Measurements from ENCODE around the gene ARHGEF28. TPM values are rescaled to one million over a fixed set of nuclear protein-coding genes. Genes with fewer than 3 reads are reported as not detected.

ARHGEF28 gene
- total and polyA plus RNA-seq, 2 of the 13 experiments (the other 11 are each of a cell fraction or from before 2014, with no cell fraction given), result 17.4 to 34.1 TPM

- TF ChIP-seq REPIN1 (CRISPR knock-in tag; IDR thresholded peaks at IDR 0.05; ENCODE audit: borderline replicate concordance, low read depth) (peak; percentile 69; the same call in 1 of the 2 replicates), SIN3A (IDR thresholded peaks at IDR 0.05; ENCODE audit: borderline replicate concordance, low read depth, low read length) (0 out of 2 replicates have a peak, but pooled peaks have one; percentile 34), ZNF441 (CRISPR knock-in tag; IDR thresholded peaks at IDR 0.05; ENCODE audit: borderline replicate concordance) (0 out of 2 replicates have a peak, but pooled peaks have one; percentile 38), RNF2 (conservative IDR thresholded peaks at IDR 0.05; ENCODE audit: low read depth) (no peak), HDAC1 (CRISPR knock-in tag; IDR thresholded peaks at IDR 0.05) (0 out of 2 replicates have a peak, but pooled peaks have one; percentile 23), ZNF138 (CRISPR knock-in tag; IDR thresholded peaks at IDR 0.05; ENCODE audit: low read depth) (no peak), MEF2D (CRISPR knock-in tag; IDR thresholded peaks at IDR 0.05) (0 out of 2 replicates have a peak, but pooled peaks have one; percentile 25), FOSL2 (CRISPR knock-in tag; IDR thresholded peaks at IDR 0.05) (peak; percentile 19; the same call in 1 of the 2 replicates), ARID4A (CRISPR knock-in tag; IDR thresholded peaks at IDR 0.05; ENCODE audit: borderline replicate concordance) (peak; percentile 45; the same call in 1 of the 2 replicates), ZNF180 (CRISPR knock-in tag; IDR thresholded peaks at IDR 0.05; ENCODE audit: borderline replicate concordance, low read depth) (no peak), ZNF652 (CRISPR knock-in tag; IDR thresholded peaks at IDR 0.05; ENCODE audit: borderline replicate concordance, low read depth) (0 out of 2 replicates have a peak, but pooled peaks have one; percentile 18), ZSCAN9 (CRISPR knock-in tag; IDR thresholded peaks at IDR 0.05; ENCODE audit: borderline replicate concordance) (no peak; the same call in 1 of the 2 replicates), ZFP82 (CRISPR knock-in tag; IDR thresholded peaks at IDR 0.05; ENCODE audit: borderline replicate concordance) (0 out of 2 replicates have a peak, but pooled peaks have one; percentile 60), RARA (CRISPR knock-in tag; IDR thresholded peaks at IDR 0.05) (peak; percentile 12; the same call in 1 of the 2 replicates), ERF (CRISPR knock-in tag; IDR thresholded peaks at IDR 0.05) (peak; percentile 30; the same call in 1 of the 2 replicates)
These were observed 37.9 kb downstream of the ARHGEF28 start (continued) for GRCh38 chr5:73663860-73664240.
